ENCODE measurements around the gene PCBP3. TPM values are rescaled to one million over a fixed set of nuclear protein-coding genes. Genes with fewer than 3 reads are reported as not detected.

Gene PCBP3
- total and polyA plus RNA-seq, 4 donors, result 0.36 to 1.6 (median 0.42) TPM

GRCh38 chr21:45768740-45769048, 125.2 kb downstream of the PCBP3 start:
- no peak overlapping the region for H3K27ac ChIP-seq (ENCODE audit: low read depth in 1 of 2, low read length in 2 of 2)
- no peak overlapping the region for H3K9ac ChIP-seq (ENCODE audit: low read depth in 1 of 2, low read length in 2 of 2)

GRCh38 chr21:45769294-45769693, 125.8 kb downstream of the PCBP3 start:
- Histone ChIP-seq H3K9me3 (ENCODE audit: control insufficient read depth in 4 of 4, low read length in 3 of 4) (no peaks in the 10 kb centered on the region), H3K4me1 (ENCODE audit: control insufficient read depth in 4 of 4, insufficient read depth in 4 of 4, low read length in 3 of 4) (no peaks in the 10 kb centered on the region), H3K4me3 (ENCODE audit: low read depth in 1 of 3, low read length in 3 of 3) (no peak overlapping the region), H3K27ac (ENCODE audit: low read depth in 1 of 2, low read length in 2 of 2) (no peak overlapping the region), H3K27me3 (ENCODE audit: control insufficient read depth in 4 of 4, insufficient read depth in 4 of 4, low read length in 3 of 4) (no peaks in the 10 kb centered on the region), H3K36me3 (ENCODE audit: control insufficient read depth in 4 of 4, insufficient read depth in 3 of 4, low read depth in 1 of 4, low read length in 3 of 4) (no peaks in the 10 kb centered on the region), H3K9ac (ENCODE audit: low read depth in 1 of 2, low read length in 2 of 2) (no peak overlapping the region)
- 94% methylated on average over 14 of the region's 14 CpGs for WGBS
- DNase-seq (ENCODE audit: low spot score), result no peak
- TF ChIP-seq SP1 (IDR thresholded peaks at IDR 0.05) (no peak), YY1 (IDR thresholded peaks at IDR 0.05) (no peak), GABPA (IDR thresholded peaks at IDR 0.05 in 1 of 2, conservative IDR thresholded peaks at IDR 0.05 in 1 of 2) (no peak), RAD21 (IDR thresholded peaks at IDR 0.05) (no peak), ZBTB33 (IDR thresholded peaks at IDR 0.05) (no peak), NR2F2 (IDR thresholded peaks at IDR 0.05) (no peak), JUND (IDR thresholded peaks at IDR 0.05) (no peak), TAF1 (conservative IDR thresholded peaks at IDR 0.05) (no peak), CTCF (IDR thresholded peaks at IDR 0.05; ENCODE audit: low read depth, low read length, missing input control) (no peak), EGR1 (IDR thresholded peaks at IDR 0.05; ENCODE audit: low read depth in 2 of 2) (no peak), FOXA1 (IDR thresholded peaks at IDR 0.05) (no peak)

More at GRCh38 chr21:45768740-45769048, 125.2 kb downstream of the PCBP3 start:
- H3K4me1 ChIP-seq (ENCODE audit: control insufficient read depth in 4 of 4, insufficient read depth in 4 of 4, low read length in 3 of 4), result no peaks in the 10 kb centered on the region
- no peak overlapping the region for H3K4me3 ChIP-seq (ENCODE audit: low read depth in 1 of 3, low read length in 3 of 3)
- no peaks in the 10 kb centered on the region for H3K27me3 ChIP-seq (ENCODE audit: control insufficient read depth in 4 of 4, insufficient read depth in 4 of 4, low read length in 3 of 4)
- no peaks in the 10 kb centered on the region for H3K9me3 ChIP-seq (ENCODE audit: control insufficient read depth in 4 of 4, low read length in 3 of 4)
- TF ChIP-seq FOXA2 (IDR thresholded peaks at IDR 0.05), result no peak
- TF ChIP-seq FOXA1 (IDR thresholded peaks at IDR 0.05), result no peak
- TF ChIP-seq REST (IDR thresholded peaks at IDR 0.05), result no peak
- TF ChIP-seq YY1 (IDR thresholded peaks at IDR 0.05), result no peak
- TF ChIP-seq MAX (IDR thresholded peaks at IDR 0.05), result no peak
- TF ChIP-seq ZBTB33 (IDR thresholded peaks at IDR 0.05), result no peak
- no peak for TF ChIP-seq ATF3 (IDR thresholded peaks at IDR 0.05)
- no peak for TF ChIP-seq RAD21 (IDR thresholded peaks at IDR 0.05)
- TF ChIP-seq RXRA (IDR thresholded peaks at IDR 0.05), result no peak
- TF ChIP-seq NR2F2 (IDR thresholded peaks at IDR 0.05), result no peak
- no peak for TF ChIP-seq GABPA (IDR thresholded peaks at IDR 0.05 in 1 of 2, conservative IDR thresholded peaks at IDR 0.05 in 1 of 2)
- no peak for DNase-seq (ENCODE audit: low spot score)
- H3K36me3 ChIP-seq (ENCODE audit: control insufficient read depth in 4 of 4, insufficient read depth in 3 of 4, low read depth in 1 of 4, low read length in 3 of 4), result no peaks in the 10 kb centered on the region
- WGBS, result 81% methylated on average over 11 of the region's 11 CpGs
